IgD-negative memory B cell (primary cell): ENCODE results near the gene DNAAF3. TPM values are rescaled to one million over a fixed set of nuclear protein-coding genes. Genes with fewer than 3 reads are reported as not detected.
A peak's percentile ranks its signal among the peaks of the same experiment; 100 is the strongest.
"Not testable (repeated sequence)": the region's sequence is repeated elsewhere in the genome, so short reads cannot be mapped to it uniquely, and the experiment has no call there.

ENCODE experiments used
- H3K27ac Mint-ChIP-seq, 3 donors: one replicate each; pipeline ENCODE4 v1.8.0; 2020 to 2022; ENCODE audit warnings: mild to moderate bottlenecking in 3 of 3, mixed read lengths in 3 of 3, moderate library complexity in 1 of 3
- H3K27me3 Mint-ChIP-seq: one replicate; pipeline ENCODE4 v1.8.0; 2021; ENCODE audit warnings: mixed read lengths
- H3K36me3 Mint-ChIP-seq: one replicate; pipeline ENCODE4 v1.8.0; 2020; ENCODE audit warnings: mild to moderate bottlenecking, mixed read lengths
- H3K4me1 Mint-ChIP-seq, 3 donors: one replicate each; pipeline ENCODE4 v1.8.0; 2020 to 2022; ENCODE audit warnings: mixed read lengths in 3 of 3, mild to moderate bottlenecking in 1 of 3
- H3K4me3 Mint-ChIP-seq, 4 donors: one replicate each; pipeline ENCODE4 v1.8.0; 2020 to 2022; ENCODE audit warnings: mild to moderate bottlenecking in 4 of 4, mixed read lengths in 4 of 4, moderate library complexity in 3 of 4
- H3K9me3 Mint-ChIP-seq, 3 donors: one replicate each; pipeline ENCODE4 v1.8.0; 2020 to 2021; ENCODE audit warnings: mixed read lengths in 3 of 3, mild to moderate bottlenecking in 1 of 3
- polyA plus RNA-seq: library from polyadenylated mRNA; unstranded; fragments of 300-500 nt; fragmentation: Illumina TruSeq; gene quantifications from one replicate; pipeline ENCODE4 v1.2.3, GENCODE V29; 2021

The DNAAF3 gene
- polyA plus RNA-seq, 1 donor from 2014 or later = not detected

GRCh38 chr19:55188625-55189024, 22.2 kb upstream of the DNAAF3 start:
- Mint-ChIP-seq H3K36me3 (no peaks in the 10 kb centered on the region), H3K27ac (no peak overlapping the region), H3K27me3 (peaks cover 23% of the 10 kb centered on the region), H3K4me3 (no peak overlapping the region), H3K4me1 (peaks cover 0 to 2% (median 0%) of the 10 kb centered on the region in 3 donors), H3K9me3 (no peaks in the 10 kb centered on the region)

- no peak overlapping the region for H3K27ac Mint-ChIP-seq
Observed at GRCh38 chr19:55186080-55186479, 19.7 kb upstream of the DNAAF3 start.

GRCh38 chr19:55181740-55182139, 15.3 kb upstream of the DNAAF3 start:
- Mint-ChIP-seq H3K9me3 (peaks cover 0 to 3% (median 0%) of the 10 kb centered on the region in 3 donors), H3K27ac (peak overlapping the region in 2 of 3 donors; percentile 31 to 100), H3K27me3 (peaks cover 41% of the 10 kb centered on the region), H3K4me1 (peaks cover 11% of the 10 kb centered on the region in 3 donors), H3K36me3 (no peaks in the 10 kb centered on the region), H3K4me3 (peak overlapping the region in 2 of 4 donors; percentile 33 to 55)

More at GRCh38 chr19:55186080-55186479, 19.7 kb upstream of the DNAAF3 start:
- Mint-ChIP-seq H3K36me3 (no peaks in the 10 kb centered on the region), H3K9me3 (no peaks in the 10 kb centered on the region), H3K4me3 (peak overlapping the region in 1 of 4 donors; percentile 39), H3K4me1 (peaks cover 0 to 2% (median 0%) of the 10 kb centered on the region in 3 donors), H3K27me3 (peaks cover 21% of the 10 kb centered on the region)

- peak within 1 kb of the TSS; percentile 98 to 100 (median 100) for H3K27ac Mint-ChIP-seq
- H3K4me1 Mint-ChIP-seq = peaks cover 11 to 14% (median 11%) of the 10 kb centered on the region in 3 donors
- peaks cover 0 to 3% (median 0%) of the 10 kb centered on the region in 3 donors for H3K9me3 Mint-ChIP-seq
- H3K36me3 Mint-ChIP-seq = no peaks in the 10 kb centered on the region
- peaks cover 45% of the 10 kb centered on the region for H3K27me3 Mint-ChIP-seq
- H3K4me3 Mint-ChIP-seq = peak within 1 kb of the TSS; percentile 79 to 94 (median 90)
Observed at GRCh38 chr19:55179606-55180484, 13.4 kb upstream of the DNAAF3 start, which contains the start of gene SYT5. TSS of gene SYT5 (minus strand) at chr19:55180289. CDS start at chr19:55179041, 1,248 bp downstream.

- Mint-ChIP-seq H3K9me3 (peaks cover 0 to 6% (median 0%) of the 10 kb centered on the region in 3 donors), H3K27ac (peak overlapping the region; percentile 98 to 100 (median 100)), H3K36me3 (no peaks in the 10 kb centered on the region), H3K27me3 (peaks cover 49% of the 10 kb centered on the region), H3K4me3 (peak overlapping the region; percentile 79 to 94 (median 90)), H3K4me1 (peaks cover 11 to 19% (median 11%) of the 10 kb centered on the region in 3 donors)
Observed at GRCh38 chr19:55178781-55179599, 12.6 kb upstream of the DNAAF3 start.

GRCh38 chr19:55176076-55176475, 9.7 kb upstream of the DNAAF3 start:
- peaks cover 57% of the 10 kb centered on the region for H3K27me3 Mint-ChIP-seq
- peaks cover 11 to 20% (median 11%) of the 10 kb centered on the region in 3 donors for H3K4me1 Mint-ChIP-seq
- H3K4me3 Mint-ChIP-seq = peak overlapping the region in 1 of 4 donors; percentile 49
- H3K36me3 Mint-ChIP-seq = no peaks in the 10 kb centered on the region
- H3K27ac Mint-ChIP-seq = peak overlapping the region in 1 of 3 donors; percentile 100
- H3K9me3 Mint-ChIP-seq = peaks cover 0 to 6% (median 0%) of the 10 kb centered on the region in 3 donors

GRCh38 chr19:55175117-55175867, 8.9 kb upstream of the DNAAF3 start:
- Mint-ChIP-seq H3K27ac (no peak overlapping the region), H3K27me3 (peaks cover 53% of the 10 kb centered on the region), H3K9me3 (peaks cover 0 to 6% (median 0%) of the 10 kb centered on the region in 3 donors), H3K4me3 (peak overlapping the region in 1 of 4 donors; percentile 32), H3K36me3 (no peaks in the 10 kb centered on the region), H3K4me1 (peaks cover 8 to 20% (median 9%) of the 10 kb centered on the region in 3 donors)

- Mint-ChIP-seq H3K4me3 (peak overlapping the region in 3 of 4 donors; percentile 25 to 72 (median 65)), H3K27ac (peak overlapping the region; percentile 45 to 86 (median 63)), H3K9me3 (peaks cover 0 to 6% (median 0%) of the 10 kb centered on the region in 3 donors), H3K27me3 (peaks cover 49% of the 10 kb centered on the region), H3K36me3 (no peaks in the 10 kb centered on the region), H3K4me1 (peaks cover 4 to 20% (median 6%) of the 10 kb centered on the region in 3 donors)
Observed at GRCh38 chr19:55174425-55175116, 8.2 kb upstream of the DNAAF3 start.

- Mint-ChIP-seq H3K4me1 (peaks cover 0 to 15% (median 2%) of the 10 kb centered on the region in 3 donors), H3K4me3 (peak overlapping the region; percentile 57 to 81 (median 70)), H3K27me3 (peaks cover 52% of the 10 kb centered on the region), H3K36me3 (no peaks in the 10 kb centered on the region), H3K9me3 (peaks cover 0 to 3% (median 0%) of the 10 kb centered on the region in 3 donors), H3K27ac (peak overlapping the region; percentile 45 to 86 (median 63))
Observed at GRCh38 chr19:55173714-55174409, 7.4 kb upstream of the DNAAF3 start.

GRCh38 chr19:55173186-55173713, 6.8 kb upstream of the DNAAF3 start:
- Mint-ChIP-seq H3K4me3 (peak overlapping the region; percentile 10 to 81 (median 62)), H3K4me1 (peaks cover 0 to 10% (median 0%) of the 10 kb centered on the region in 3 donors), H3K27ac (peak overlapping the region in 1 of 3 donors; percentile 86), H3K36me3 (no peaks in the 10 kb centered on the region), H3K9me3 (peaks cover 0 to 3% (median 0%) of the 10 kb centered on the region in 3 donors), H3K27me3 (peaks cover 53% of the 10 kb centered on the region)

GRCh38 chr19:55172741-55173140, 6.3 kb upstream of the DNAAF3 start:
- H3K27me3 Mint-ChIP-seq = peaks cover 53% of the 10 kb centered on the region
- H3K4me1 Mint-ChIP-seq = peaks cover 0 to 9% (median 0%) of the 10 kb centered on the region in 3 donors
- H3K9me3 Mint-ChIP-seq = peaks cover 0 to 3% (median 0%) of the 10 kb centered on the region in 3 donors
- H3K4me3 Mint-ChIP-seq = peak overlapping the region in 3 of 4 donors; percentile 10 to 67 (median 56)
- H3K36me3 Mint-ChIP-seq = no peaks in the 10 kb centered on the region
- H3K27ac Mint-ChIP-seq = peak overlapping the region in 1 of 3 donors; percentile 10

- H3K4me1 Mint-ChIP-seq, H3K9me3 Mint-ChIP-seq, H3K36me3 Mint-ChIP-seq: not testable (repeated sequence)
- peak overlapping the region in 2 of 4 donors; percentile 14 to 56 for H3K4me3 Mint-ChIP-seq
- H3K27me3 Mint-ChIP-seq = peaks cover 55% of the 10 kb centered on the region
- H3K27ac Mint-ChIP-seq = peak overlapping the region in 1 of 3 donors; percentile 10
Observed at GRCh38 chr19:55172318-55172717, 5.9 kb upstream of the DNAAF3 start.

- H3K27me3 Mint-ChIP-seq = peaks cover 60% of the 10 kb centered on the region
- peak overlapping the region in 1 of 3 donors; percentile 7 for H3K27ac Mint-ChIP-seq
- peaks cover 3 to 4% (median 4%) of the 10 kb centered on the region in 3 donors for H3K9me3 Mint-ChIP-seq
- peak overlapping the region in 2 of 4 donors; percentile 14 to 57 for H3K4me3 Mint-ChIP-seq
- H3K36me3 Mint-ChIP-seq = no peaks in the 10 kb centered on the region
- H3K4me1 Mint-ChIP-seq = peaks cover 0 to 17% (median 7%) of the 10 kb centered on the region in 3 donors
Observed at GRCh38 chr19:55171440-55171839, 5.0 kb upstream of the DNAAF3 start.
